HS-5 (cell line): ENCODE measurements around the gene TMEM255B.
A peak's percentile ranks its signal among the peaks of the same experiment; 100 is the strongest.

Experiments
- DNase-seq: peaks from one replicate; pipeline ENCODE4 v3.0.0-alpha.2; 2012; ENCODE audit warnings: low read depth

TMEM255B gene

DNA sequence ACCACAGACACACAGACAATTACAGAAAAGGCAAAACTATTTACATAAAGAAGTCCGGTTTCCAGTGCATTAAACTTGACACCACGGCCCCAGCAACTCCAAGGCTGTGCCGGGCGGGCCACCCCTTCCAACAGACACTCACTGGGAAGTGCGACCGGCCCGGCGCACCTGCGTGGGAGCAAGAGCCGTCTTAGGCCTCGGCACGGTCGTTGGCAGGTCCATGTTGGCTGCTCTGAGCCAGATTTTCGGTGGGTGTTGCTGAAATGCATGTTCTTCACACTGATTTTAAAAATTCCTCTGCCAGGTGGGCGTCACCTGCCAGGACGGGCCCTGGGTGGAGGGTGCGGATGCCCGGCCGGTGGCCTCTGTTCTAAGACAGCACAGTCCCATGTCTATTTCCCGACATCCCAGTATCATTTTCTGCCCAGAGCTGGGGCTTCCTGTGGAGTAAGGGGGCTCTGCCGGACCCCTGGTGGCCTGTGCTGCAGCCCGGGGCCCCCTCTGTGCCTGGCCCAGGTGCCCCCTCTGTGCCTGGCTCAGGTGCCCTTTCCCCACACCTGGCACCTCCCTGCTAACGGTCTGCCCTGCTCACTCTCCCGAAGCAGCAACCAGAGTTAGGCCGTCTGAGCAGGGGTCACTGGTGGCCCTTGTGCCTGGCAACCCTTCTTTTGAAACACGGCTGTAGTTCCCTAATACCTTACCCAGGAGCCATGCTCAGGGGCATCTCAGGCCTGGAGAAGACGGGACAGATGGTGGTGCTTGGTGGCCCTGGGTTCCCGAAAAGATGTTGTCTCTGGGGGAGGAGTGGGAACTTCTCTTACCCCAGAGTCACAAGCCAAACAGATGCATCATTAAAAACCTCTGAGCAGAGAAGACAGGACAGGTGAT lies 9.2 kb downstream of the TMEM255B start:
- no peak for DNase-seq

DNA sequence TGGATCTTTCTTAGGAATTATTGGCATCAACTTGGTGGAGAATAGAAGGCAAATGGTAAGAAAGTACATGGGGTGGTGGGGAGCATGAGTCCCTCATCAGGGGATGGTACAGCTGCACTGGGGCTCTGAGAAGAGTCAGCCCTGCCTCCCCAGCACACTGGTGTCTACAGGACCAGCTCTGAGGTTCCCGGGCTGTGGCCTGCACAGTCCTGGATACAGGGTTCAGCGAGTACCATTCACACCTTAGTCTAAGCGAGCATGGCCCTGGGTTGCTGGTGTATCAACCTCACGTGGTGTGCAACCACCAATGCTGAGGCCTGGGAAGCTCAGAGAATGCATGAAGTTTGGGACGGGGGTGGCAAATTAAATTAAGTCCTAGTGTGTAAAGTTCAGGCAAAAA lies 10.1 kb downstream of the TMEM255B start:
- no peak for DNase-seq

DNA sequence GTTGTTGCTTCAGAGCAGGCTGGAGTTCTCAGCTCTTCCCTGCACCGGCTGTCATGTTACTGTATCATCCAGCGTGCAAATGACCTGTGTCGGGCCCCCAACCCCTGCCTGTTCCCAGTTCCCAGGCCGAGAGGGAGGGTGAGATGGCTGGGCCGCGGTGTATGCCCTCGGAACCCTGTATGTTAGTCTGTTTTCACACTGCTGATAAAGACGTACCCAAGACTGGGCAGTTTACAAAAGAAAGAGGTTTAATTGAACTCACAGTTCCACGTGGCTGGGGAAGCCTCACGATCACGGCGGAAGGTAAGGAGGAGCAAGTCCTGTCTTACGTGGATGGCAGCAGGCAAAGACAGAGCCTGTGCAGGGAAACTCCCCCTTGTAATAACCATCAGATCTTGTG lies 10.9 kb downstream of the TMEM255B start:
- no peak for DNase-seq

DNA sequence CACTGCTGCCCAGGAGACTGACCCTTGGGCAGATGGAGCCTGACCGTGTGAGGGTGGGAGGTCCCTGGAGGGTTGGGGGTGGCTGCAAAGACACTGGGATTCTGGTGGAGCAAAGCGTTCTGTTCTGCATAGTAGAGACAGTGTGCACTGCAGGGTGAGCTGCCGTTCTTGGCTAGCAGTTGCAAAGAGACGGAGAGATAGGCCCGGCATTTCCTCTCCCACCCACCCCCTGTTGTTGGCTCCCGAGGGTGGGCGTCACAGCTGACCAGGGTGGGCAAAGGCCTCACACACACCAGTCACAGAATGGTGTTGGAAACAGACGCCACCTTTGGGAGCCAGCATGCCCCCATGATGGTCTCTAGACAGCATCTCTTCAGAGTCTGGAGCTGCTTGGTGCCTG lies 11.4 kb downstream of the TMEM255B start:
- no peak for DNase-seq

DNA sequence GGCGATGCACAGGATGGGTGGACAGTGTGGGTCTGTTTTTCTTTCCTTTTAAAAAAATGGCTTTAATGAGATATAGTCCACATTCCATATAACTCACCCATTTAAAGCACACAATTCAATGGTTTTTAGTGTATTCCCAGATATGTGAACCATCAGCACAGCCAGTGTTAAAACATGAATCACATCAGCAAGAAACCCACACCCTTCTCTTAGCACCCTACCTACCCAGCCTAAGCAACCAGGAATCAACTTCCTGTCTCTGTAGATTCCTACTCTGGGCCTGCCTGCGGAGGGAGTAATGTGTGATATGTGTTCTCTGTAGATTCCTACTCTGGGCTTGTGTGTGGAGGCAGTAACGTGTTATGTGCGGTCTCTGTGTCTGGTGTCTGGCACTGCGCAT lies 11.9 kb downstream of the TMEM255B start:
- DNase-seq: no peak

DNA sequence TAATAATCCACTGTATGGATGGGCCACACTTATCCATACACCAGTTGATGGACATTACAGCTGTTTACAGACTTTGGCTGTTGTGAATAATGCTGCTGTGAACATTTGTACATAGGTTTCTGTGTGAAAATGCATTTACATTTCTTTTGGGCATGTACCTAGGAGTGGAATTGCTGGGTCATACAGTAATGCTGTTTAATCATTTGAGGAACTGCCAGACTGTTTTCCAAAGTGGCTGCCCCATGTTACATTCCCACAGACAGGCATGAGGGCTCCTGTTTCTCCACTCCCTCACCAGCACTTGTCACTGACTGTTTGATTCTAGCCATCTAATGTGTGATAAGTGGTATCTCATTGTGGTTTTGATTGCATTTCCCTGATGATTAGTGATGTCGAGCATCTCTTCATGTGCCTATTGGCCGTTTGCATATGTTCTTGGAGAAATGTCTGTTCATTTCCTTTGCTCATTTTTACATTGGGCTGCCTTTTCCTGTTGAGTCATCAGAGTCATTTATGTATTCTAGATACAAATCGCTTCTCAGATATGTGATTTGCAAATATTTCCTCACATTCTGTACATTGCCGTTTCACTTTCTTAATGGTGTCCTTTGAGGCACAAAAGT lies 12.8 kb downstream of the TMEM255B start:
- no peak for DNase-seq

DNA sequence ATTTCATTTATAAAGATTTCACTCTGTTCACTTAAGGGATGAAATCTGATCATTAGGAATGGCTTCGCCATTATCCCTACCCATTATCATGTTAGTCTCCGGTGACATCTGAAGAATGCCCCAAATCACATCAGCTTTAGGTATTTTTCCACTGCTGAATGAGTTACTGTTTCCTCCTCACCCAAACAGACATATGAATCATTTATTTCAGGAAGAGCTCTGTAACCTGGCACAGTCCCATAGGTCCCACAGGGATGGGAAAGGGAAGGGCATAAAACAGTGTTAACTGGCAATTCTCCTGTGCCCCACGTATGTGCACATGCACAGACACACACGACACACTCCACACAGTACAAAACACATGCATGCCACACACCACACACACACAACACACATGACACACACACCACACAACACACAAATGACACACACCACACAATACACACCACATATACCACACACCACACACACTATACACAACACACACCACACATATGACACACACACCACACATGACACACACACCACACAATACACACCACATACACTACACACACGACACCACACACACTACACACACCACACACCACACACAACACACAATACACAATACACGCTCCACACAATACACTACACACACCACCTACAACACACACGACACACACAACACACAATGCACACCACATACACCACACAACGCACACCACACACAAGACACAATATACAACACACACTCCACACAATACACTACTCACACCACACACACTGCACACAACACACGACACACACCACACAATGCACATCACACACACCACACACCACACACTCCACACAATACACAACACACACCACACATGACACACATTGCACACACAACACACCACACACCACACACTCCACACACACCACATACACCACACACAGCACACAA lies 15.4 kb downstream of the TMEM255B start:
- no peak for DNase-seq

DNA sequence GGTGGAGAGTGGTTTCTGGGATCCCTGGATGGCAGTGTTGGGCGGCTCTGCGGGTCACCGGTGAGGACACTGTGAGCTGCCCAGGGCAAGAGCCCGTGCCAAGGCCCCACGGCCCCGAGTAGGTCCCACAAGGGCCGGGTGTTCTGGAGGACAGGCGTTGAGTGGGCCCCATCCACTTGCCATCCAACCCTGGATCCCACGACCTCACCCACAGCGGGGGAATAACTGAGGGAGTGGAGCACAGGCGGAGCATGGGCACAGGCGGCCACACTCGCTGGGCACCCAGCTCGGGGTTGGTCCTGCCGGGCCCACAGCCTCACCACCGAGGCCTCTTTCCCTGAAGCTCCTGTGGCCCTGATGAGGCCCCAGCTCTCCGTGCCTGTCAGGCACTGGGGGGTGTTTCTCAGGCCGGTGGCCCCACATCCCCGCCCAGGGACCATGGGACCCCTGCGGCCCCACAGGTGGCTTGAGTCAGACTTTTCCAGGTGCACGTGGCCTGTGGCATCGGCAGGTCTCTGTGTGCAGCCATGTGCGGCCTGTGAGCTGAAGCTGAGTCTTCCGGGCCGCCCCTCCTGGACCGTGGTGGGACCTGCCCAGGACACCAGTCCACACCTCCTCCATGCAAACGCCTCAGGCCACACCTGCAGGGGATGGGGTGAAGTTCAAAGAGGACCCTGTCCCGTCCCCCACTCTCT lies 16.6 kb downstream of the TMEM255B start:
- no peak for DNase-seq

DNA sequence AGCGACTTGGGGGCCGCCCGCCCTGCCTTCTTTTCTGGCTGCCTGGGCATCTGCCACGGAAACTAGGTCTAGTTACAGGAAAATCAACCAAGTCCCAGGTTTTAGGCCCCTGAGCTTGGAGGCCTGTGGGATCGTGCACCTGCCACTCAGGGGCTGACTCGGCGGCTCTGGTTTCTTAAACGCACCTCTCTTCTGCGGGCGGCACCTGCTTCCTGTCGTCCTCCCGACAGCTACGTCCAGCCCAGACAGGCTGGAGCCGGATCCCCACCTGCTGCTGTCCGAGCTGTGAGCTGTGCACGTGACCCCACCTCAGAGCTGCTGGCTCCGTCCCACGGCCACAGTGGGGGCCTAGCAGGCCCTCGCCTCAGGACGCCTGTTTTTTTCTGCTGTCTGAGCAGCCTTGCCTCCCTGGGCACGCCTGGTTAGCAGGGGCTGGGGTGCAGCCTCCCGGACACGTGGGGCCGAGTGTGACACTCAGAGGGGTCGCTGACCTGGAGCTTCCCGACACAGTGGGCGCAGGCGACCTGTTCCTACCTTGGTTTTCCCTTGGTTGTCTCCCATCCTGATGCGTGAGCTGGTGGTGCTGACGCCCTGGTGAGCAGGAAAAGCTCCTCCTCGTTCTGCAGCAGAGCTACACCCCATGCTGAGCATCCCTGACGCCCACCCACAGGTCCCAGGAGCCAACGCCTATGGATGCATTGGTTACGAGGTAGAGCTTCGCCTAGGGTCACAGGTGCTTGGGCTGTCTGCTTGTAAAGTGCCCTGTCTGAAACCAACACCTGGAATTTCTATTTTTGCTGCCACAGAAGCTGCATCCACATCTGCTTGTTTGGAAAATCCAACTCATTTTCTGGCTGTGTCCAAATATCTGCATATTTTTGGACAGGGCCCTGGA lies 17.5 kb downstream of the TMEM255B start:
- DNase-seq: no peak

DNA sequence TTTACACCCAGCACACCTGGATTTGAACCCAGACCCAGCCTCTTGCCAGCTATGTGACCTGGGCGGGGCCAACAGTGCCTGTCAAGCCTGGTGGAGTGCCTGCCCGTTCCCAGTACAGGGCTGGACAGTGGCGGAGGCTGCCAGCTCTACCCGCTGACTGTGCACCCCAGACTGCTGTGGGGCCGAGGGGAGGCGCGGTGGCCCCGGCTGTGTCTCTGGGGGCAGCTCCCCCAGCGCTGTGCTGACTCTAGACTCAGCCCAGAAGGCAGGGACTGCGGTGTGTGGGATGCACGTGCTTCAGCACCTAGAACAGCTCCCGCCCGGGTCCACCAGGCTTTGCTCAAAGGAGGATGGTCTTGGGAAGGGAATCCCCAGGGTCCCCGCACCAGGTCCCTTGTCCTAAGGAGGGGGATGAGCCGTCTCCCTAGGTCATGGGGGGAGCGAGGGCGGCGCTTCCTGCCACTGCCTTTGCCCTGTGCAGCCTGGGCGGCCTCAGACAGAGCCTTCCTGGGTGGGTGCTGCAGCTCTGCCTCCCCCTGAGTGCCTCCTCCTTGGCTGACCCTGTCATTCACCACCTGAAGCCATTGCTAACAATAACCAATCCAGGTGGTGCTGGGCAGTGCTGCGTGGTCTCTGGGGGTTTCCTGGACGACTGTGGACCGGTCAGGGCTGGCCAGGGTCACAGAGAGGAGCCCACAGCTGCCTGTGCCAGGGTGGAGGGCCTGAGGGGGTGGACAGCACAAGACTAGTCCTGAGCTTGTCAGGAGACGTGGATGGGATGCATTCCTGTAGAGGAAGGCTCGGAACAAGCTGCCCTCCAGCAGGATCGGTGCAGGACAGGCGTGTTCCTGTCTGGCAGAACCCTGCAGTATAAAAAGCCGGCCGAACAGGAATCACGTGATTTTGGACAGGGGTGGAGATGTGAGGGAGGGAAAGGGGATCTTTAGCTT lies 18.6 kb downstream of the TMEM255B start:
- DNase-seq: no peak

DNA sequence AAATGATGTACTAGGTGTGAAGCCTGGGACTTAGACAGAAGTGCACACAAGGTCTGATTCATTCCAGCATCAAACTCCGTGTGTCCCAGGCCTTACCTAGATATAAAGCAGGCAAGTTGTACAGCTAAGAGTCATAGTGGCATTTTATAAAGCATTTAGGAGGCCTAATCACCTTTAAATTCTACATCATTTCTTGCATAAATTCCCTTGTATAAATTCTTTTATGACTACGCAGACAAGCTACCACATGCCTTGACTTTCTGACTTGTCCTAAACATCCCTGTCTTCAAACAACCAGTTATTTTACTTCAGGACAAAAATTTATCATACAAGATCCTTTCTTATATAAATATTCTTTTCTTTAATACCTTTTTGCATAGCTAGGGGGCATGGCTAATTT lies 22.5 kb downstream of the TMEM255B start:
- DNase-seq: no peak

DNA sequence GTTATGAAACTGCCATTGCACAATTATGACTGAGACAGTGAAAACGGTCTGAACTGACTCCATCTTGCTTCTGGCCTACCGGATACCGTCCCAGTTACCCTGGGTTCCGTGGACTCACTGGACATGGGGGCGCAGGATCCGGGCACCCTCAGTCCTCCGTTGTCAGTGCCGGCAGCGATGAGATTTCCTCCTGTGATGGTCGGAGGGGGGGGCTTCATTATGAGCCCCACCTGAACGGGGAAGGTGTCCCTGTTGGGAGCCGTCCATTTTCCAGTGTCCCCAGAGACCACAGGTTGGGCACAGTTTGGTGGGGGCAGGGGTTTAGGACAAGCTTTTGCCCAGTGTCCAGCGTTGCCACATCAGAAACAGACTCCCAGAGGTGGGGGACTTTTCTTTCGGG lies 23.4 kb downstream of the TMEM255B start:
- no peak for DNase-seq

DNA sequence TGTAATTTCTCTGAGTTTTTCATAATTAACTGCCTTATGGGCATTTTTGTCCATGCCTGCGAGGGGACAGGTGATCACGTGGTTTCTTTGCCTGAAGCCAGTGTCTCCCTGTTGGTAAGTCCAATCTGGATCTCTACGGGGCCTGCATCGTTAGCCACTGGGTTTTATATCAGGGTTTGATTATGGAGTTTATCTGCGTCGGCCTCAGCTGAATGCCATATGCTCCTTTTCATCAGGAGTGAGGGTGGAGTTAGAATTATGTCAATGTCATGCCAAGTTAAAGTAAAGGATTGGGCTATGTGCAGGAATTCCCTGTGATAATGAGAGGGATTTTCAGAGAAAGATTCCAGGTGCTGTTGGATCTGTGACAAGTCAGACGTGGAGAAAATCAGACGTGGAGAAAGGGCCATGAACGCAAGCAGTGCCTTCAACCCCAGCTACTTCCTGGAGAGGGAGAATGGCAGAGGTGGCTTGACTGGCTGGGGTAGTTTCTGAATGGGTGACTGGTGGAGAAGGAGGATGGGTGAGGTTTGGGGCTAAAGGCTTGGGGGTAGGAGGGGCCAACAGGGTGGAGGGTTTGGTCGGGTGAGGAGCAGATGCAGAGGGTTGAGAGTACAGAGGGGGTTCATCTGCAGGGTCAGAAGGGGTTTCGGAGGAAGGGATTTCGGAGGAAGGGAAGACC lies 24.3 kb downstream of the TMEM255B start:
- no peak for DNase-seq

DNA sequence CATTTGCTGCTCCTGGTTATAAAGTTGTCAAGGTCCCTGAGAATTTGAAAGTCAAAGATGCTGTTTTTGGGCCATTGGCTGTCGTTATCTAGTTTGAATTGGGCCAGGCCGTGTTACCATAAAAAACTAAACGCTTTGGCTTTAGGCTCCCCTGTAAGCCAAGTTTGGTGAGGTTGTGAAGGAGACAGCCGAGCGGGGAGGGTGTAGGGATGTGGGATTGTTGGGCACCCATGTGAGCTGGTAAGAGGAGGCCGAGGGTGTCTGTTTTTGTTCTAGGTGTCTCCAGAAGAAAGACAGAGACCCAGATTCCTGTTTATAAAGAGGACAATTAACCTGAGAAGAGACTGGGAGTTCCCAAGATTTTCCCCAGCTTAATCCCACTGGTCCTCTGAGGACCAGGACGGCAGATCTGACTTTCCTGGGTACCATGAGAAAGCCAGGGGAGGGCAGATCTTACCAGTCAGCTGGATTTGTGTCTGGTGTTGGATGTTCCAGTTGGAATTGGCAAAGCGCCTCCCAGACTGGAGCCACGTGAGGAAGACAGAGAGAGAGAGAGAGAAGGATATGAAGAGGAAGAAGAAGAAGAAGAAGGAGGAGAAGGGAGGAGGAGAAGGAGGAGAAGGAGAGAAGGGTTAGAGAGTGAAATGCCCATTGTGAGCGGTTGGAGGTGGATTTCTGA lies 25.1 kb downstream of the TMEM255B start:
- no peak for DNase-seq

DNA sequence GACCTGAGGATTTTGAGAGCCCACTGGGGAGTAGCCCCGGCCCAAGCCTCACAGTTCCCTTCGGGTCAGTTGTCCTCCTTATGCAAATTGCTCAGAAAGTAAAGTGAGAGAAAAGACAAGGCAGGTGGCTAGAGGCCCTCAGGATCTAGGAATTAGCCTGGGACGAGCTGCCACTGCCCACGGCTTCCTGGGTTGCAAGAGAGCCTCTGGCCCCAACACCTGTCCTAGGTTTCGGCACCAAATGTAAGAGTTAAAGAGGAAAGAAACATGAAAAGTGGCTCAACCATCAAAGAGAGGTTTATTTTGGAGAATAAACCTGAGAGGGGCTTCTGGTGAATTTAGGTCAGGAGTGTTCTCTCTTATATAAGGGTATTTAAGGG lies 25.6 kb downstream of the TMEM255B start:
- DNase-seq: no peak

DNA sequence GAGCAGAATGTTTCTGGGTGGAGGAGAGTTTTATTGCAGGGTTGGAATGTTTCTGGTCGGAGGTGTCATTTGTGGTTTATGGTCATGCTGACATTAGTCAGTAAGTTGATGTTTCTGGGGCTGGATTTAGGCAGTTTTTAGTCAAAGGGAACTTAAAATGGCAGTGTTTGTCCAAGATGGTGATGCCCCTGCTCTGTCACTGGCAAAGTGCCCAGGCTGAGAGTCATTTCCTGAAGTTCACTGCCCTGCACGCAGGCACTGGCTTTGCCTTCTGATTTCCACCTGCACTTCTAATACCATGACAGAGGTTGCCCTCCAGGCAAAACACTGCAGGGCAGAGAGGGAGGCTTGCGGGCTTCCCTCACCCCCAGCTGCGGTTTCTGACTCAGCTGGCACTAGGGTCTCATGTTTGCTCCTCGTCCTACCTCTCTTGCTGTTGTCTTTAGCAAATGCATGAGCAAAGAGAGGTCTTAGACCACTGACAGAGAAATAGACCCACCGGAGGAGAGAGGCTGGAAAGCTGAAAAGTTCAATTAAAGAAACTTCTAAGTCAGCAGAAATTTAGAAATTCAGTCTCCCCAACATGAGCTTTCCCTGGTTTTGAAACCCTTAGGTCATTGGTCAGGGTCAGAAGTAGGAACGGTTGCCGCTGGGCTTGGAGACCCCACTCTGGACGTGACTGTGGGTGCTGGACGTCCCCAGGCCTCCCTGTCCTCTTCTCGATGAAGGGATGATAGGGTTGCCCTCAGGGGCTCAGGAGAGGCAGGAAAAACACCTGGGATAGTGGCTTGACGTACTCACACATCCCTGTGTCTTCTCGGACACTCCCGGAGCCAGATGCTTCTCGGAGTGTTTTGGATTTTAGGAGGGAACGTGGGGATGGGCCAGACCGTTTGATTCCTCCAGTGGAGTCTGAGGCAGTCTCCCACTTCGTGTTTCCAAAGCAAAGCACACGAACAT lies 26.3 kb downstream of the TMEM255B start:
- peak; percentile 86 for DNase-seq

DNA sequence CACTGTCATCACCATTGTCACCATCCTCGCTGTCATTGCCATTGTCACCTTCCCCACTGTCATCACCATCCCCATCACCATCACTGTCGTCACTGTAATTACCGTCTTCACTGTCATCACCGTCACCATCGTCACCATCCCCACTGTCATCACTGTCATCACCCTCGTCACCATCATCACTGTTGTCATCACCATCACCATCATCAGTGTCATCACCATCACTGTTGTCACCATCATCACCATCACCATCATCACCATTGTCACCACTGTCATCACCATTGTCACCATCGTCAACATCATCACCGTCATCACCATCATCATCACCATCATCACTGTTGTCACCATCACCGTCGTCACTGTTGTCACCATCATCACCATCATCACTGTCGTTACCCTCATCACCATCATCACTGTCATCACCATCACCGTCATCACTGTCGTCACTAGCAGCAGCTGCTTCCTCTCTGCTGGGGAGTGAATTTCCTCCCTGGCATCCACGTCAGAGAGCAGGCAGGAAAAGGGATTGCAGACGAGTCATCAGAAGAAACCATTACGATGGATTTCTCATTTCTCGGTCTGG lies 27.3 kb downstream of the TMEM255B start:
- DNase-seq: no peak
